HL-60 (cell line): ENCODE measurements around the gene LYPD1.

Experiments
- DNase-seq, 2 experiments: peaks; one replicate each; pipeline ENCODE4 v3.0.0-alpha.2; 2010 to 2020; ENCODE audit warnings: low read depth in 1 of 2, low spot score in 1 of 2
- H3K27ac ChIP-seq: fragments of 250-450 bp; sonication (Bioruptor Pico); replicated peaks from 2 replicates; pipeline ENCODE4 v1.5.1; 2020; ENCODE audit warnings: mild to moderate bottlenecking, moderate library complexity
- H3K27me3 ChIP-seq: fragments of 250-450 bp; sonication (Bioruptor Pico); 2 replicates; pipeline ENCODE4 v1.5.1; 2021; ENCODE audit warnings: mild to moderate bottlenecking, moderate library complexity; ENCODE audit not compliant: insufficient read depth, poor library complexity, severe bottlenecking
- H3K4me3 ChIP-seq: replicated peaks from 2 replicates; pipeline ENCODE4 v1.5.1; 2011; ENCODE audit warnings: mild to moderate bottlenecking, control low read depth, low read length; ENCODE audit not compliant: insufficient read depth
- CTCF ChIP-seq: IDR thresholded peaks from one replicate; pipeline ENCODE4 v1.5.1; 2011; ENCODE audit warnings: low read length, control low read depth, inconsistent platforms; ENCODE audit not compliant: insufficient read depth
- GABPA ChIP-seq: IDR thresholded peaks from 2 replicates; pipeline ENCODE4 v1.6.1; 2012; ENCODE audit warnings: low read depth
- POLR2AphosphoS5 ChIP-seq: IDR thresholded peaks from 2 replicates; pipeline ENCODE4 v1.6.1; 2012; ENCODE audit warnings: low read depth
- SPI1 ChIP-seq: IDR thresholded peaks from 2 replicates; pipeline ENCODE4 v1.6.1; 2012; ENCODE audit warnings: low read depth, mild to moderate bottlenecking, borderline replicate concordance
- TF ChIP-seq, protein P1 (sequence below): IDR thresholded peaks from 2 replicates; pipeline ENCODE4 v1.6.1; 2012; ENCODE audit warnings: low read depth; ENCODE audit not compliant: insufficient replicate concordance

Gene LYPD1

DNA sequence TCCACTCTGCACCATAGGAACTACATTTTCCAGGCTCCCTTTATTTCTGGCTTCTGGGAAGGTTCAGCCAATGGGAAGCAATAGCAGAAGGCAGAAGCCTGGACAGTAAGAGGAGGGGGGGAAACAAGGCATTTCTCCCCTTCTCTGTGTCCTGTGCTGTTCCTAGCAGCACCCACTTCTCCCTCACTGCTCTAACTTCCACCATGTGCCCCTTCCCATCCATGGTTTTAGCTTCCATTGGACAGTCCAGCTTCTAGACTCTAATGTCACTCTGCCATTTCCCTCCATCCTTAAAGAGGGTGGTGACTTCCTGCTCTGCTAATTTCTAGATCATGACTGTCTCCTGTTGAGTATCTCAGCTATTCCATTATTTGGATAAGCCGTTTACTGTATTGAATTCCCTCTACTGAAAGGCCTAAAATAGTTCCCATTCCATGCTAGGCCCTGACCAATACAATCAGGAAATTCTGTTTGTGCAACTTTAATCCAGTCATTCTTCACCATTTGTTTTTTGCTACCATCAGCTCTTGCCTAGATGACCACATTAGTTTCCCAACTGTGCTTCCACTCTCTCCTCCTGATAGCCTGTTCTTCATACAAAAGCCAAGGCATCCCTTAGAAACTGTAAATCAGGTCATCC, 20.8 kb upstream of the LYPD1 start:
- no peak overlapping the region for H3K27ac ChIP-seq
- TF ChIP-seq POLR2AphosphoS5 (no peak), GABPA (no peak), CTCF (no peak), SPI1 (no peak)
- TF ChIP-seq, protein P1, sequence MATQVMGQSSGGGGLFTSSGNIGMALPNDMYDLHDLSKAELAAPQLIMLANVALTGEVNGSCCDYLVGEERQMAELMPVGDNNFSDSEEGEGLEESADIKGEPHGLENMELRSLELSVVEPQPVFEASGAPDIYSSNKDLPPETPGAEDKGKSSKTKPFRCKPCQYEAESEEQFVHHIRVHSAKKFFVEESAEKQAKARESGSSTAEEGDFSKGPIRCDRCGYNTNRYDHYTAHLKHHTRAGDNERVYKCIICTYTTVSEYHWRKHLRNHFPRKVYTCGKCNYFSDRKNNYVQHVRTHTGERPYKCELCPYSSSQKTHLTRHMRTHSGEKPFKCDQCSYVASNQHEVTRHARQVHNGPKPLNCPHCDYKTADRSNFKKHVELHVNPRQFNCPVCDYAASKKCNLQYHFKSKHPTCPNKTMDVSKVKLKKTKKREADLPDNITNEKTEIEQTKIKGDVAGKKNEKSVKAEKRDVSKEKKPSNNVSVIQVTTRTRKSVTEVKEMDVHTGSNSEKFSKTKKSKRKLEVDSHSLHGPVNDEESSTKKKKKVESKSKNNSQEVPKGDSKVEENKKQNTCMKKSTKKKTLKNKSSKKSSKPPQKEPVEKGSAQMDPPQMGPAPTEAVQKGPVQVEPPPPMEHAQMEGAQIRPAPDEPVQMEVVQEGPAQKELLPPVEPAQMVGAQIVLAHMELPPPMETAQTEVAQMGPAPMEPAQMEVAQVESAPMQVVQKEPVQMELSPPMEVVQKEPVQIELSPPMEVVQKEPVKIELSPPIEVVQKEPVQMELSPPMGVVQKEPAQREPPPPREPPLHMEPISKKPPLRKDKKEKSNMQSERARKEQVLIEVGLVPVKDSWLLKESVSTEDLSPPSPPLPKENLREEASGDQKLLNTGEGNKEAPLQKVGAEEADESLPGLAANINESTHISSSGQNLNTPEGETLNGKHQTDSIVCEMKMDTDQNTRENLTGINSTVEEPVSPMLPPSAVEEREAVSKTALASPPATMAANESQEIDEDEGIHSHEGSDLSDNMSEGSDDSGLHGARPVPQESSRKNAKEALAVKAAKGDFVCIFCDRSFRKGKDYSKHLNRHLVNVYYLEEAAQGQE = no peak
- H3K4me3 ChIP-seq = no peak overlapping the region
- no peak for DNase-seq
- H3K27me3 ChIP-seq = no peaks in the 10 kb centered on the region

- H3K4me3 ChIP-seq = no peak overlapping the region
- H3K27ac ChIP-seq = no peak overlapping the region
- no peak for DNase-seq
- TF ChIP-seq GABPA (no peak), POLR2AphosphoS5 (no peak), SPI1 (no peak), CTCF (no peak)
- TF ChIP-seq, protein P1 = no peak
- peaks cover 11% of the 10 kb centered on the region for H3K27me3 ChIP-seq
Observed at GRCh38 chr2:132681766-132682165, 11.8 kb upstream of the LYPD1 start.

DNA sequence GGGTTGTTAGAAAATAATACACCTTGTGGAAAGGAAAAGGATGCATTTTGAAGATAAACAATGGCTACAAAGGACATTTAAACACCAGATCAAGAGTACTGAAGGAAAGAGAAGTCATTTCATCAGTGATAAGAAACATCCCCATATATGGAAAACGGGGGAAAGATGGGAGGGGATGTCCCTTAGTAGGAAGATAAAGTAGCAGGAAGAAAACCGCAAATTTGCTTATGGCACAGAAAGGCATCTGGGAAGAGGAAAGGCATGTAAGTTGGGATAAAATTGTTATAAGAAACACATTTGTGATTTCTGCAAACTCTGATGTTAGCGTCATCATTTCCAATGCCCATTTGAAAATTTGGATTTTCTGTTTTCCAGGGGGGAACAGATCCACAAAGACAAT, 10.5 kb upstream of the LYPD1 start:
- H3K27ac ChIP-seq = no peak overlapping the region
- no peak for DNase-seq
- H3K27me3 ChIP-seq = peaks cover 11% of the 10 kb centered on the region
- no peak overlapping the region for H3K4me3 ChIP-seq
- TF ChIP-seq POLR2AphosphoS5 (no peak), SPI1 (no peak), CTCF (no peak), GABPA (no peak)
- TF ChIP-seq, protein P1 = no peak
